GM18861 (cell line): ENCODE results near the gene TTLL12.
A peak's percentile ranks its signal among the peaks of the same experiment; 100 is the strongest.
"Not testable (repeated sequence)": the region's sequence is repeated elsewhere in the genome, so short reads cannot be mapped to it uniquely, and the experiment has no call there.

Source experiments
- ATAC-seq: cut with Tn5 transposase; IDR thresholded peaks from one replicate; pipeline ENCODE4 v1.9.1; 2021; ENCODE audit not compliant: unreplicated experiment

Gene TTLL12

DNA sequence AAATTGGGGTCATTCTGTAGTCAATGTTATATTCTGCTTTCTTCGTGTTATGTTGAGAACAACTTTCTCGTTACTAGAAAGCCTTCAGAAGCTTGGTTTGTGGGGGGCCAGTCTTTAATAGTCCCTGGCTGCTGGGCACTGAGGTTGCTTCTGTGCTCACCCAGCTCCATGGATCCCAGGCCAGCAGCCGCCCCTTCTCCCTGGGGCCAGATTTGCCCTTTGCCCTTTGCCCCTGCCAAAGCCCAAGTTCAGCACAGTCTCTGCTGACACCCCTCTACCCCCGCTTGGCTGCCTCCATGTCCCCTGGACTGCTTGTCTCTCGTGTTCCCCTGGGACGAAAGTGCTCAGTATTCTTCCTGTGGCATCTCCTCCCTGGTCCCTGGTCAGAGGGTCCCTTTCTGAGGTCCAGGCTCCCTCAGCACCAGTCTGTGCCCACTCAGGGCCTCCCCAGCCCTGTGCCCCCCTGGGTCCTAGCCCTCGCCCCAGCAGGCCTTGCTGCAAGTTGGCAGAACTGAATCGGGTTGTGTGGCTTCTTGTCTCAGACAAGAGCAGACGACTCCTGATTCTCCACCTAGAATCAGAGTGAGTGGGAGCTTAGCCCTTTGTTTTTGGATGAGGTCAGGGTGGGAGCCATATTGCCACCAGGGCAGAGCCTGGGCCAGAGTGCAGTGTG is 28.9 kb downstream of the TTLL12 start:
- no peak for ATAC-seq

GRCh38 chr22:43156413-43156812 is 30.5 kb downstream of the TTLL12 start:
- no peak for ATAC-seq

DNA sequence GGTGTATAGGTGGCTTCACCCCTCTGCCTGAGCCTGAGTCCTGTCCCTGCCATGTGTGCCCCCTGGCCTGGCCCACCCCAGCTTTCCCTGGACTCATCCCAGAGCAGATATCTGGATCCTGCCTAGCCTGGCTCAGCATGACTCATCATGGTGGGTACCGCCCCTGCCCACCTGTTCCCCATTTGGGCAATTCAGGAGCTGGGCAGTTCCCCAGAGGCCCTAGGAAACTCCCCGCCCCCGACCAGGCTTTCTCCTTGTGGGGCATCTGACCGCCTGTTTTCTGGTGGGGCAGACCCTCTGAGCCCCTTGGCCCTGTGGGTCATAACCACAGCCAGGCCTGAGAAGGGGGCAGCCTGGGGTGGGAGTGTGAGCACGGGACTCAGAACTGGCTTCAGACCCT is 31.1 kb downstream of the TTLL12 start:
- no peak for ATAC-seq

DNA sequence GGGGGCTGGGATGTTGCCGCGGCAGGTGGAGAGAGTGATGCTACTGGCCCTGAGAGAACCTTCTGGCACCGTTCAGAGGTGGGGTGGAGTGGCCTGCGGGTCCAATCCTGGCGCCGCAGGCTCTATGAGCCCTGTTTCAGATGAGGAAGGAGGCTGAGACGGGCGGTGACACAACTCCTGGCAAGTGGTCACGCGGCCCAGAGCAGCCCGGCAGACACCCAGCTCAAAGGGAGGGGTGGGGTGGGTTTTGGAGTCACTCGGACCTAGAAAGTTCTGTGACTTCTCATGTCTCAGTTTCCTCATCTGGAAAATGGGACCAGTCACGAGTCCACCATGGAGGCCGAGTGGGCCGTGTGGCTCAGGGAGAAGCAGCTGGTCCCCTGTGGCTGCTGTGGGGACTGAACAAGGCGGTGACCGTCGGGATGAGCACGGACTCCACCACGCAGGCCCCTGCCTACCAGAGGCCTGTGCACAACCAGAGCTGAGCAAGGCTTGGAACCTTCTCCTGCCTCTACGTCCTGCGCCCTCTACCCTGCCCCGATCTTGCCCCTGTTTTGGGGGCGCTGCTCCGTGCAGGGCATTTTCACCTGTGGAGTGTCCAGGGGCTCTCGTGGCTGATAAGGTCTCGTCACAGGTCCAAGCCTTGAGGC is 31.9 kb downstream of the TTLL12 start:
- no peak for ATAC-seq

DNA sequence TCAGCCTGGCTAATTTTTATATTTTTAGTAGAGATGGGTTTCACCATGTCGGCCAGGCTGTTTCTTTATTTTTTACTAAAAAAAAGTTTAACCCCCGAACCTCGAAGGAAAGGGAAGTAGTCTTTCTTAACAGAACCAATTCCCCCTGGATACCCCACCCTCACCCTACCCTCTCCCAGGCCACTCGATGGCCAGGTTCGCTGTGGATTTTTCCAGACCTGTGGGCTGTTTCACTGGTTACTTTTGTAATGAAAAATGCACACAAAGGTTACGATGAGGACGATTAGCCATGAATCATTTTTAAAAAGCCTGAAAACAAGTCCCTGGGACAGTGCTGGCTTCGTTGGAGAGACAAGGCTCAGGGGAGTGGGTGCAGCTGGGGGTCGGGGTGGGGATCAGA is 33.0 kb downstream of the TTLL12 start:
- no peak for ATAC-seq

GRCh38 chr22:43152357-43153071 is 34.4 kb downstream of the TTLL12 start:
- no peak for ATAC-seq

- ATAC-seq: no peak
Observed at GRCh38 chr22:43152003-43152356, 35.0 kb downstream of the TTLL12 start.

- ATAC-seq: no peak
Observed at GRCh38 chr22:43151251-43152002, 35.5 kb downstream of the TTLL12 start, which contains the start of gene TSPO. TSS of gene TSPO (plus strand) at chr22:43151559. CDS start at chr22:43159239, 7,680 bp downstream.

GRCh38 chr22:43150731-43151206 is 36.2 kb downstream of the TTLL12 start:
- ATAC-seq: no peak

DNA sequence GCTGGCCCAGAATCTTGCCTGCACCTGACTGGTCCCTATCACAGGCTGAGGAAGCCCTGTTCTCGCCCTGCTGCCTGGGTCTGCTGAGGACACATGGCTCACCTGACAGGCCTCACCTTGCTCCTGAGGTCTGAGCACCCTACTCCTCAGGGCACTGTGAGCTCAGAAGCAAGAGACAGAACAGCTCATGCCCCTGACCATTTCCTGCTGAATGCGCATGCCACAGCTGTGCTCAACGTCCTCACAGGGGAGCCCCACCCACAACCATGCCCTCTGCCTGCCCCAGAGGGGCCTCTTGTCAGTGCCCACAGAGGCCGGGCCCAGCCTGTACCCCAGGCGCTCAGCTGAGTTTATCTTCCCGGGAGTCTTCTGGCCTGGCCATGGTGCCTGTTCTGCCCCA is 38.4 kb downstream of the TTLL12 start:
- no peak for ATAC-seq

DNA sequence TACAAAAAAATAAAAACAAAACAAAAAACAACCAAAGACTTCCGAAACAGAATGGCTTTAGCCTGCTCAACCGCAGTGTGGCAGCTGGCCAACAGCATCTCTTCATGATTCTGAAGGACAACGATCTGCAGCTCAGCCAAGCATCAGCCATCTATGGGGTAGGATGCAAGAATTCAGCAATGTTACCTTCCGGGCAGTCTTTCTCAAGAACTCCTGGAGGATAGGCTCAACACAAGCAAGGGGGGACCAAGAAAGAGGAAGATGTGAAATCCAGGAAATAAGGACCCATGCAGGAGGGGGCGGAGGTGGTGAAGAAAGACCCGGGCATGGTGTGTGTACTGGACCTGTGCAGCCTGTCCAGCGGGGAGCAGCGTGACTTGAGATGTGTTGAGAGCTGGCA is 39.1 kb downstream of the TTLL12 start:
- ATAC-seq: no peak

DNA sequence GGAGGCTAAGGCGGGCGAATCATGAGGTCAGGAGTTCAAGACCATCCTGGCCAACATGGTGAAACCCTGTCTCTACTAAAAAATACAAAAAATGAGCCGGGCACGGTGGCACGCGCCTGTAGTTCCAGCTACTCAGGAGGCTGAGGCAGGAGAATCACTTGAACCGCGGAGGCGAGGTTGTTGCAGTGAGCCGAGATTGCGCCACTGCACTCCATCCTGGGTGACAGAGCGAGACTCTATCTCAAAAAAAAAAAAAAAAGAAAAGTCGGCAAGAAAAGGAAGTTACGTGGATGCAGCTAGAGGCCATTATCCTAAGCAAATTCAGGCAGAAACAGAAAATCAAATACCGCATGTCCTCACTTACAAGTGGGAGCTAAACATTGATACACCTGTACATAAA is 40.6 kb downstream of the TTLL12 start:
- not testable (repeated sequence) for ATAC-seq

GRCh38 chr22:43145371-43145770 is 41.6 kb downstream of the TTLL12 start:
- not testable (repeated sequence) for ATAC-seq

DNA sequence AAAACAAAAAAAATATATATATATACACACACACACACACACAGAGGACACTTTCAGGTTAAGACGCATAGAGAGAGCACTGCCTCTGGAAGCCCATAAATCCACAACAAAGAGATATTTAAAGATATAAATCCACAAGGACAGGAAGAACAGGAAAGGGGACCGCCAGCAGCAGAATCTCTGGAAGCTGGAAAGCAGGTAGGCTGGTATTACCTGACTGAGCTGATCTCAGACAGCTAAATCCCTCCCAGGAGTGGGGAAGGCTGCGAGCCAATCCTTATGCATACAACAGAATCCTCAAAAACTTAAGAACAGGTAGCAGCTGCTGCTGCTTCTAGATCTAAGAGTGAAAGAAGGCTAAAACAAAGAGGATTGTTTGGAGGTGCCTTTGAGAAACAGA is 42.0 kb downstream of the TTLL12 start:
- no peak for ATAC-seq

DNA sequence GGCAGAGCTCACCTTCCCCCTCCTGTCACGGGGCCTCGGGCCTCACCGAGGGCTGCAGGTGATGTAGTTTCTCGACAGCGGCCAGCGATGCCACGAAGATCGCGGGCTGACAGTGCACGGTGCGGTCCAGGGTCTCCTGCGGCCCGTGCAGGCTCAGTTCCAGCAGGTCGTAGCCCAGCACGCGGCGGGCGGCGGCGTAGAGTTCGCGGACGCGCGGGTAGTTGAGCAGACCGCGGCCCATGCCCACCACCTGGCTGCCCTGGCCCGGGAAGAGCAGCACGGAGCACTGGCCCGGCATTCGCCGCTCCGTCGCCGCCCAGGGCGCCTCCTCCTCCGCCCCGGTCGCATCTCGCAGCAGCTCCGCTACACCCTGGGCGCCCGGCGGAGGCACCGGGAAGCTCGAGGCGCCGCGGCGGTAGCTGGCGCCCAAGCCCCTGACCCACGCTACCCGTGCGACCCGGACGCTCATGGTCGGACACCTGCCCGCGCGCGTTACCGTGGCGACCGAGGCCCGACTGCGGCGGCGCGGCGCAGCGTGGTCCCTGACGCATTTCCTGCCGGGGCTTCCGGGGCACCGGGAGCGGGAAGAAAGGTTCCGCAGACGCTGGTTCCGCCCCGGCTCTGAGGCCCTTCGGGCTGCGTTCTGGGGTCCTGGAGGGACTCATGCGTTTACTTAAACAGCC is 43.9 kb downstream of the TTLL12 start, which contains the start of gene MCAT:
TSS of gene MCAT (minus strand) at position 519 of the 683 bp plus-strand sequence. CDS start at position 469, 50 bp downstream.
- ATAC-seq: peak; percentile 70

DNA sequence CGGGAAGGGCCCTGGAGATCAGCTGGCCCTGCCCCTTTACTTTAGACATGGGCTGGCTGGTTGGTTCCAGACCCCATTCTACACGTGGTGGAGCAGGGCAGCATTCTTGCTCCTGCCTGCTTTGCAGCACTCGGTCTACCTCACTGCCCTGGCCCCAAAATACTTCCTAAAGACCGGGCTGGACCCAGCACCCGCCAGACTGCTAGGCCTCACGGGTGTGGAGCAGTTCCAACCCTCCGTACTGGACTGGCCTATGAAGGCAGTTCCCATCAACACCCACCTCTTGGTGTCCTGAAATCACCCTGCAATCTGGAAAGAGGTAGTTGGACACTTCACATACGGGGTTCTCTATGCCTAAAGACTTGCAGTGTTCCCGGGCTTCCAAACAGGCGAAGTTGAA is 50.1 kb downstream of the TTLL12 start:
- no peak for ATAC-seq

GRCh38 chr22:43136255-43136654 is 50.7 kb downstream of the TTLL12 start:
- no peak for ATAC-seq

GRCh38 chr22:43135565-43135964 is 51.4 kb downstream of the TTLL12 start:
- no peak for ATAC-seq

GRCh38 chr22:43134553-43134952 is 52.4 kb downstream of the TTLL12 start:
- no peak for ATAC-seq

GRCh38 chr22:43133401-43133800 is 53.5 kb downstream of the TTLL12 start:
- no peak for ATAC-seq
